GM12878 (cell line): ENCODE measurements around the gene RPL22. TPM values are rescaled to one million over a fixed set of nuclear protein-coding genes. Genes with fewer than 3 reads are reported as not detected.

Experiments used
- BRCA1 ChIP-seq: IDR thresholded peaks from 2 replicates; pipeline ENCODE4 v1.6.1; 2011; ENCODE audit warnings: low read depth, low read length, improper control_type of control experiment
- CBX3 ChIP-seq: fragments of 200-600 bp; sonication (generic); IDR thresholded peaks from 2 replicates; pipeline ENCODE4 v1.6.1; 2016; ENCODE audit warnings: low read depth, borderline replicate concordance
- CUX1 ChIP-seq: IDR thresholded peaks from 2 replicates; pipeline ENCODE4 v1.6.1; 2012; ENCODE audit warnings: improper control_type of control experiment, low read depth, low read length; ENCODE audit not compliant: insufficient replicate concordance
- EGR1 ChIP-seq, 2 experiments: IDR thresholded peaks; 1 replicate in 1 of 2; 2 replicates in 1 of 2; pipeline ENCODE4 v1.6.1; 2011 to 2012; ENCODE audit warnings: low read depth in 2 of 2, low read length in 2 of 2, borderline replicate concordance in 1 of 2, mild to moderate bottlenecking in 1 of 2, moderate library complexity in 1 of 2
- GATAD2B ChIP-seq: fragments of 450-650 bp; conservative IDR thresholded peaks from 2 replicates; pipeline ENCODE4 v1.6.1; 2017; ENCODE audit warnings: low read depth, mild to moderate bottlenecking, moderate library complexity
- HDAC2 ChIP-seq: fragments of 200-600 bp; sonication (generic); IDR thresholded peaks from 2 replicates; pipeline ENCODE4 v1.6.1; 2017
- IRF5 ChIP-seq: fragments of 450-650 bp; IDR thresholded peaks from 2 replicates; pipeline ENCODE4 v1.6.1; 2017; ENCODE audit warnings: borderline replicate concordance
- KDM1A ChIP-seq: fragments of 200-600 bp; sonication (generic); IDR thresholded peaks from 2 replicates; pipeline ENCODE4 v1.6.1; 2016; ENCODE audit warnings: borderline replicate concordance
- NFXL1 ChIP-seq: fragments of 450-650 bp; IDR thresholded peaks from 2 replicates; pipeline ENCODE4 v1.6.1; 2017; ENCODE audit warnings: antibody characterized with exemption, mild to moderate bottlenecking, borderline replicate concordance
- NFYB ChIP-seq: IDR thresholded peaks from 2 replicates; pipeline ENCODE4 v1.6.1; 2011; ENCODE audit warnings: low read depth, mild to moderate bottlenecking, low read length, improper control_type of control experiment, moderate library complexity; ENCODE audit not compliant: insufficient read depth
- PAX5 ChIP-seq: IDR thresholded peaks from 2 replicates; pipeline ENCODE4 v1.6.1; 2011; ENCODE audit warnings: low read depth, low read length, borderline replicate concordance
- POLR2AphosphoS5 ChIP-seq: IDR thresholded peaks from 2 replicates; pipeline ENCODE4 v1.6.1; 2011; ENCODE audit warnings: mild to moderate bottlenecking, low read length, inconsistent platforms
- RUNX3 ChIP-seq: IDR thresholded peaks from 2 replicates; pipeline ENCODE4 v1.6.1; 2012; ENCODE audit warnings: low read length, inconsistent platforms
- SMARCA5 ChIP-seq: fragments of 450-650 bp; IDR thresholded peaks from 2 replicates; pipeline ENCODE4 v1.6.1; 2017; ENCODE audit warnings: mild to moderate bottlenecking
- STAT1 ChIP-seq: fragments of 450-650 bp; conservative IDR thresholded peaks from 2 replicates; pipeline ENCODE4 v1.6.1; 2014; ENCODE audit warnings: antibody characterized with exemption, mild to moderate bottlenecking
- TBL1XR1 ChIP-seq: IDR thresholded peaks from 2 replicates; pipeline ENCODE4 v1.6.1; 2012; ENCODE audit warnings: low read depth, low read length, improper control_type of control experiment
- TCF12 ChIP-seq: IDR thresholded peaks from 2 replicates; pipeline ENCODE4 v1.6.1; 2011; ENCODE audit warnings: low read depth, mild to moderate bottlenecking, low read length
- TCF7 ChIP-seq: IDR thresholded peaks from 2 replicates; pipeline ENCODE4 v1.6.1; 2014; ENCODE audit warnings: antibody characterized with exemption, borderline replicate concordance
- ZBED1 ChIP-seq: IDR thresholded peaks from 2 replicates; pipeline ENCODE4 v1.6.1; 2016; ENCODE audit warnings: borderline replicate concordance
- polyA plus RNA-seq, 11 experiments: library from polyadenylated mRNA; depleted of rRNA in 4 of 11; unstranded in 6 of 11; stranded (reverse) in 5 of 11; fragments of >200 nt; fragmentation: Nextera tagmentation in 4 of 11; fragmentation: Illumina TruSeq in 1 of 11; extraction: Ambion mirVana in 4 of 11; extraction: Trizol in 1 of 11; gene quantifications; 1 replicate in 1 of 11; 2 replicates in 10 of 11; pipeline versions ENCODE4 v1.2.1 to v1.2.3, GENCODE V29; 2011 to 2016; ENCODE audit warnings: inconsistent platforms in 2 of 11, missing spikeins in 2 of 11, low read depth in 1 of 11
- total RNA-seq, 4 experiments: library from RNA; depleted of rRNA in 3 of 4; stranded (reverse); fragments of >200 nt in 3 of 4; fragmentation: Illumina TruSeq in 1 of 4; extraction: Trizol in 1 of 4; gene quantifications; 2 replicates each; pipeline versions ENCODE4 v1.2.1 to v1.2.3, GENCODE V29; 2013 to 2021
- TF ChIP-seq, protein P1 (sequence below), 3 experiments: IDR thresholded peaks in 2 of 3; conservative IDR thresholded peaks in 1 of 3; 2 replicates each; pipeline ENCODE4 v1.5.1; 2011; ENCODE audit warnings: low read depth in 3 of 3, low read length in 3 of 3, mild to moderate bottlenecking in 3 of 3, control low read depth in 2 of 3, moderate library complexity in 2 of 3, inconsistent platforms in 1 of 3, mixed read lengths in 1 of 3; ENCODE audit not compliant: control insufficient read depth in 2 of 3, insufficient read depth in 1 of 3; ENCODE audit errors: extremely low read depth in 1 of 3
- TF ChIP-seq, protein P2 (sequence below): fragments of 450-650 bp; IDR thresholded peaks from 2 replicates; pipeline ENCODE4 v1.6.1; 2016; ENCODE audit warnings: mild to moderate bottlenecking

Gene RPL22
- total and polyA plus RNA-seq, 10 of the 15 experiments (the other 5 are each of a cell fraction or from before 2014, with no cell fraction given): 191 to 560 (median 430) TPM

GRCh38 chr1:6245086-6245868, 45.9 kb upstream of the RPL22 start (continued):
- no peak for TF ChIP-seq CUX1
- TF ChIP-seq TBL1XR1: no peak
- TF ChIP-seq KDM1A: no peak
- TF ChIP-seq RUNX3: no peak
- TF ChIP-seq POLR2AphosphoS5: no peak
- no peak for TF ChIP-seq NFXL1
- no peak for TF ChIP-seq ZBED1
- TF ChIP-seq PAX5: peak; percentile 58; the same call in 1 of the 2 replicates
- no peak for TF ChIP-seq TCF12
- no peak for TF ChIP-seq HDAC2
- TF ChIP-seq SMARCA5: peak; percentile 87
- no peak for TF ChIP-seq STAT1
- TF ChIP-seq EGR1 (IDR thresholded peaks at IDR 0.05; ENCODE audit: borderline replicate concordance in 1 of 2, low read depth in 2 of 2, low read length in 2 of 2): 0 out of 3 replicates have a peak, but pooled peaks of 1 of the 2 experiments have one; percentile 11
- 0 out of 2 replicates have a peak, but pooled peaks have one; percentile 47 for TF ChIP-seq GATAD2B
- TF ChIP-seq BRCA1: no peak
- no peak for TF ChIP-seq TCF7
- TF ChIP-seq, protein P1, sequence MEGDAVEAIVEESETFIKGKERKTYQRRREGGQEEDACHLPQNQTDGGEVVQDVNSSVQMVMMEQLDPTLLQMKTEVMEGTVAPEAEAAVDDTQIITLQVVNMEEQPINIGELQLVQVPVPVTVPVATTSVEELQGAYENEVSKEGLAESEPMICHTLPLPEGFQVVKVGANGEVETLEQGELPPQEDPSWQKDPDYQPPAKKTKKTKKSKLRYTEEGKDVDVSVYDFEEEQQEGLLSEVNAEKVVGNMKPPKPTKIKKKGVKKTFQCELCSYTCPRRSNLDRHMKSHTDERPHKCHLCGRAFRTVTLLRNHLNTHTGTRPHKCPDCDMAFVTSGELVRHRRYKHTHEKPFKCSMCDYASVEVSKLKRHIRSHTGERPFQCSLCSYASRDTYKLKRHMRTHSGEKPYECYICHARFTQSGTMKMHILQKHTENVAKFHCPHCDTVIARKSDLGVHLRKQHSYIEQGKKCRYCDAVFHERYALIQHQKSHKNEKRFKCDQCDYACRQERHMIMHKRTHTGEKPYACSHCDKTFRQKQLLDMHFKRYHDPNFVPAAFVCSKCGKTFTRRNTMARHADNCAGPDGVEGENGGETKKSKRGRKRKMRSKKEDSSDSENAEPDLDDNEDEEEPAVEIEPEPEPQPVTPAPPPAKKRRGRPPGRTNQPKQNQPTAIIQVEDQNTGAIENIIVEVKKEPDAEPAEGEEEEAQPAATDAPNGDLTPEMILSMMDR (IDR thresholded peaks at IDR 0.05 in 2 of 3, conservative IDR thresholded peaks at IDR 0.05 in 1 of 3; ENCODE audit: control insufficient read depth in 2 of 3, extremely low read depth in 1 of 3, insufficient read depth in 1 of 3, low read depth in 3 of 3, low read length in 3 of 3): peak; percentile 73 to 96 (median 85)
- TF ChIP-seq IRF5: no peak
- no peak for TF ChIP-seq NFYB
- TF ChIP-seq CBX3: no peak
- TF ChIP-seq, protein P2, sequence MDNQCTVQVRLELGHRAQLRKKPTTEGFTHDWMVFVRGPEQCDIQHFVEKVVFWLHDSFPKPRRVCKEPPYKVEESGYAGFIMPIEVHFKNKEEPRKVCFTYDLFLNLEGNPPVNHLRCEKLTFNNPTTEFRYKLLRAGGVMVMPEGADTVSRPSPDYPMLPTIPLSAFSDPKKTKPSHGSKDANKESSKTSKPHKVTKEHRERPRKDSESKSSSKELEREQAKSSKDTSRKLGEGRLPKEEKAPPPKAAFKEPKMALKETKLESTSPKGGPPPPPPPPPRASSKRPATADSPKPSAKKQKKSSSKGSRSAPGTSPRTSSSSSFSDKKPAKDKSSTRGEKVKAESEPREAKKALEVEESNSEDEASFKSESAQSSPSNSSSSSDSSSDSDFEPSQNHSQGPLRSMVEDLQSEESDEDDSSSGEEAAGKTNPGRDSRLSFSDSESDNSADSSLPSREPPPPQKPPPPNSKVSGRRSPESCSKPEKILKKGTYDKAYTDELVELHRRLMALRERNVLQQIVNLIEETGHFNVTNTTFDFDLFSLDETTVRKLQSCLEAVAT: no peak
